Fibroblast of lung (primary cell): Measurements from ENCODE around the gene LYG2. TPM values are rescaled to one million over a fixed set of nuclear protein-coding genes. Genes with fewer than 3 reads are reported as not detected.
"Not testable (repeated sequence)": the region's sequence is repeated elsewhere in the genome, so short reads cannot be mapped to it uniquely, and the experiment has no call there.

Experiments
- DNase-seq, 2 donors: peaks; one replicate each; pipeline versions ENCODE4 v3.0.0 to v3.0.0-alpha.2; 2010; ENCODE audit warnings: low read depth in 2 of 2
- H2AFZ ChIP-seq: 2 replicates; pipeline ENCODE4 v1.5.1; 2012; ENCODE audit warnings: low read length, control low read depth, inconsistent platforms
- H3K27ac ChIP-seq: 2 replicates; pipeline ENCODE4 v1.5.1; 2011; ENCODE audit warnings: low read length, control low read depth; ENCODE audit not compliant: insufficient read depth
- H3K27me3 ChIP-seq: 2 replicates; pipeline ENCODE4 v1.5.1; 2011; ENCODE audit warnings: mild to moderate bottlenecking, low read length; ENCODE audit not compliant: control insufficient read depth, insufficient read depth
- H3K36me3 ChIP-seq: 2 replicates; pipeline ENCODE4 v1.5.1; 2011; ENCODE audit warnings: low read length; ENCODE audit not compliant: control insufficient read depth, insufficient read depth
- H3K4me1 ChIP-seq: 2 replicates; pipeline ENCODE4 v1.5.1; 2011; ENCODE audit warnings: low read length; ENCODE audit not compliant: control insufficient read depth, insufficient read depth; ENCODE audit errors: extremely low read depth
- H3K4me2 ChIP-seq: 2 replicates; pipeline ENCODE4 v1.5.1; 2011; ENCODE audit warnings: low read length, control low read depth; ENCODE audit not compliant: insufficient read depth; ENCODE audit errors: extremely low read depth
- H3K4me3 ChIP-seq, 4 experiments: fragments of 200-600 bp in 1 of 4; sonication (generic) in 1 of 4; replicated peaks in 1 of 4; 2 replicates each; pipeline ENCODE4 v1.5.1; 2011 to 2016; ENCODE audit warnings: low read length in 4 of 4, low read depth in 3 of 4, mild to moderate bottlenecking in 3 of 4, control low read depth in 2 of 4, inconsistent platforms in 1 of 4, mixed read lengths in 1 of 4; ENCODE audit not compliant: insufficient read depth in 1 of 4; ENCODE audit errors: control extremely low read depth in 1 of 4
- H3K79me2 ChIP-seq: 2 replicates; pipeline ENCODE4 v1.5.1; 2012; ENCODE audit warnings: mild to moderate bottlenecking, low read length, inconsistent platforms; ENCODE audit not compliant: control insufficient read depth, insufficient read depth
- H3K9ac ChIP-seq: 2 replicates; pipeline ENCODE4 v1.5.1; 2011; ENCODE audit warnings: mild to moderate bottlenecking, low read length, control low read depth; ENCODE audit not compliant: insufficient read depth
- H3K9me3 ChIP-seq: 2 replicates; pipeline ENCODE4 v1.5.1; 2012; ENCODE audit warnings: low read depth, low read length; ENCODE audit not compliant: control insufficient read depth, insufficient read depth
- H4K20me1 ChIP-seq: 2 replicates; pipeline ENCODE4 v1.5.1; 2011; ENCODE audit warnings: low read length; ENCODE audit not compliant: control insufficient read depth, insufficient read depth; ENCODE audit errors: extremely low read depth
- CTCF ChIP-seq, 2 donors: IDR thresholded peaks in 1 of 2; conservative IDR thresholded peaks in 1 of 2; 1 replicate in 1 of 2; 2 replicates in 1 of 2; pipeline ENCODE4 v1.5.1; 2011 to 2012; ENCODE audit warnings: low read length in 2 of 2, control low read depth in 1 of 2, inconsistent platforms in 1 of 2, low read depth in 1 of 2, mild to moderate bottlenecking in 1 of 2
- EZH2 ChIP-seq: IDR thresholded peaks from 2 replicates; pipeline ENCODE4 v1.5.1; 2012; ENCODE audit warnings: low read length, control low read depth, mild to moderate bottlenecking; ENCODE audit errors: missing control alignments
- polyA plus RNA-seq, 2 donors: library from polyadenylated mRNA; depleted of rRNA in 1 of 2; stranded (reverse) in 1 of 2; unstranded in 1 of 2; fragments of >200 nt; gene quantifications; 2 replicates each; pipeline ENCODE4 v1.2.1, GENCODE V29; 2011 to 2012; ENCODE audit warnings: missing spikeins in 1 of 2
- total RNA-seq: library from RNA; depleted of rRNA; stranded (reverse); fragments of >200 nt; gene quantifications from 2 replicates; pipeline ENCODE4 v1.2.1, GENCODE V29; 2014

The LYG2 gene
- total and polyA plus RNA-seq, 2 donors (not counting 1 experiment from before 2014, with no cell fraction given): not detected

DNA sequence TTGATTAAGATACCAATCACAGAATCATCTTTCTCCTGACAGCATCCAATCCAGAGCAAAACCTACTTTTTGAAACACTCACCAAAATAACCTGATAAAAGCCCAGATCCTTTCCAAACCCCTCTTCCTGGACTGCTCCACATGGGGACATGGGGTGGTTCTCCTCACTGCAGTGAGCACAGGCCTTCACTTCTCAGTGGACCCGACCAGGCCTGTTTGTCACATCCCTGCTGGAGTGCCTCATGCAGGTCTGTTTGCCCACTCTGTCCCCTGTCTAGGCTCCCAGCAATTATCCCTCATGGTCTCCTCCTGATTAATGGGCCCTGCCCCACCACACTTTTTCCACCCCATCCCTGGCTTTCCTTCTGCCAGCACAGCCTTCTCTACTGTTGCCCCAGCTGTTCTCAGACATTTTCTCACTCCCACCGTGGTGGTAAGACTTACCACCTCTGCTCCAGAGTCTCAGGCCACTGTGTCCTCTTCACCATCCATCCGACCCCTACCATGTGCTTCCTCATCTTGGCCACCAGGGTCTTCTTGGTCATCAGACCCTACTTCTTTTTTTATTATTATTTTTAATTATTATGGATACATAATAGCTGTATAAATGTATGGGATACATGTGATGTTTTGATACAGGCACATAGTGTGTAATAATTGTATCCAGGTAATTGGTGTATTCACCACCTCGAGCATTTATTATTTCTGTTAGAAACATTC, 53.3 kb downstream of the LYG2 start:
- H3K4me1 ChIP-seq: no peaks in the 10 kb centered on the region
- no peak overlapping the region for H3K4me3 ChIP-seq
- no peaks in the 10 kb centered on the region for H3K9me3 ChIP-seq
- TF ChIP-seq CTCF (conservative IDR thresholded peaks at IDR 0.05 in 1 of 2, IDR thresholded peaks at IDR 0.05 in 1 of 2; ENCODE audit: low read depth in 1 of 2, low read length in 2 of 2) (peak in 1 of 2 donors; percentile 19), EZH2 (no peak)
- H3K36me3 ChIP-seq: no peaks in the 10 kb centered on the region
- H3K9ac ChIP-seq: no peak overlapping the region
- no peak overlapping the region for H2AFZ ChIP-seq
- DNase-seq: no peak
- H3K27ac ChIP-seq: no peak overlapping the region
- no peaks in the 10 kb centered on the region for H3K79me2 ChIP-seq
- H3K4me2 ChIP-seq: no peak overlapping the region
- no peaks in the 10 kb centered on the region for H4K20me1 ChIP-seq
- H3K27me3 ChIP-seq: no peaks in the 10 kb centered on the region

- no peak overlapping the region for H3K27ac ChIP-seq
- no peak overlapping the region for H3K4me3 ChIP-seq
- DNase-seq: no peak
- no peaks in the 10 kb centered on the region for H3K36me3 ChIP-seq
- TF ChIP-seq EZH2: no peak
- TF ChIP-seq CTCF (conservative IDR thresholded peaks at IDR 0.05 in 1 of 2, IDR thresholded peaks at IDR 0.05 in 1 of 2; ENCODE audit: low read depth in 1 of 2, low read length in 2 of 2): no peak
- H3K4me2 ChIP-seq: no peak overlapping the region
- no peaks in the 10 kb centered on the region for H3K79me2 ChIP-seq
- no peaks in the 10 kb centered on the region for H3K9me3 ChIP-seq
- no peak overlapping the region for H2AFZ ChIP-seq
- H3K4me1 ChIP-seq: no peaks in the 10 kb centered on the region
- H3K27me3 ChIP-seq: no peaks in the 10 kb centered on the region
- no peak overlapping the region for H3K9ac ChIP-seq
- H4K20me1 ChIP-seq: no peaks in the 10 kb centered on the region
Measured at GRCh38 chr2:99200076-99200800, 55.2 kb downstream of the LYG2 start.

DNA sequence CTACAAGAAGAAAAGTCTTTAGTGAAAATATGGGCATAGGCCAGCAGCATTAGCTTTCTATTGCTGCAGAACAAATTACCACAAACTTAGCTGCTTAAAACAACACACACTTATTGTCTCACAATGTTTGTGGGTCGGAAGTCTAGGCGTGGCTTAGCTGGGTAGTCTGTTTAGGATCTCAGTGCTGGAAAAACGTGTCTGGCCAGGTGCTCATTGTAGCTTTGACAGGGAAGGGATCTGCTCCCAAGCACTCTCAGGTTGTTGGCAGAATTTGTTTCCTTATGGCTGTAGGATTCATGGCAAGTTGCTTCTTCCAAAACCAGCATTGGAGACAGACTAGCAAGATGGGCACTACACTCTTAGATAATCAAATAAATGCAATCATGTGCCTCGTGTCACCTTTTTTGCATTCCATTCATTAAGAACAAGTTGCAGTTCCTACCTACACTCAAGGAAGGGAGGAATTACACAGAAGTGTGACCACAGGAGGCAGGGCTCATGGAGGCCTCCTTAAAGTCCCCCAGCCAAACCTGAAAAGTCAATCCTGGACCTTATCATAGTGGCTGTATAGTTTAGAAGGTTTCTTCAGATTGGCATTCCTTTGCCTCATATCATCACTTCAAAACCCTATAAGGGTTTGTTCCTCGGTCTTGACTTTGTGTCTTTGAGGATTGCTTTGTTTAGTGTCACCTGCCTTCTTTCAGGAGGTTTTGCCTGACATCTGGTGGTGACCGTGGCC, 57.2 kb downstream of the LYG2 start:
- H3K4me3 ChIP-seq: no peak overlapping the region
- H2AFZ ChIP-seq: no peak overlapping the region
- TF ChIP-seq EZH2 (no peak), CTCF (conservative IDR thresholded peaks at IDR 0.05 in 1 of 2, IDR thresholded peaks at IDR 0.05 in 1 of 2; ENCODE audit: low read depth in 1 of 2, low read length in 2 of 2) (no peak)
- no peak for DNase-seq
- no peak overlapping the region for H3K4me2 ChIP-seq
- H3K9me3 ChIP-seq: no peaks in the 10 kb centered on the region
- H4K20me1 ChIP-seq: no peaks in the 10 kb centered on the region
- H3K79me2 ChIP-seq: no peaks in the 10 kb centered on the region
- no peaks in the 10 kb centered on the region for H3K4me1 ChIP-seq
- H3K27ac ChIP-seq: no peak overlapping the region
- no peaks in the 10 kb centered on the region for H3K36me3 ChIP-seq
- no peak overlapping the region for H3K9ac ChIP-seq
- H3K27me3 ChIP-seq: no peaks in the 10 kb centered on the region

DNA sequence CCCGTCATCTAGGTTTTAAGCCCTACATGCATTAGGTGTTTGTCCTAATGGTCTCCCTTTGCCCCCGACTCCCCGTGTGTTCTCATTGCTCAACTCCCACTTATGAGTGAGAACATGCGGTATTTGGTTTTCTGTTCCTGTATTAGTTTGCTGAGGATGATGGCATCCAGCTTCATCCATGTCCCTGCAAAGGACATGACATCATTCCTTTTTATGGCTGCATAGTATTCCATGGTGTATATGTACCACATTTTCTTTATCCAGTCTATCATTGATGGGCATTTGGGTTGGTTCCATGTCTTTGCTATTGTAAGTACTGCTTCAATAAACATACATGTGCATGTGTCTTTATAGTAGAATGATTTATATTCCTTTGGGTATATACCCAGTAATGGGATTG, 63.1 kb downstream of the LYG2 start:
- H3K9ac ChIP-seq, H3K4me1 ChIP-seq, DNase-seq, H3K27me3 ChIP-seq, H3K79me2 ChIP-seq, H3K4me3 ChIP-seq, H3K9me3 ChIP-seq, H3K36me3 ChIP-seq, H4K20me1 ChIP-seq, H3K4me2 ChIP-seq, H2AFZ ChIP-seq, H3K27ac ChIP-seq: not testable (repeated sequence)
